Stomach smooth muscle (tissue), 2 donors: ENCODE measurements around the gene COL6A3.

ENCODE experiments used
- H3K27ac ChIP-seq: one replicate; pipeline ENCODE4 v1.7.0; 2013; ENCODE audit warnings: mild to moderate bottlenecking, low read length, inconsistent platforms
- H3K27me3 ChIP-seq, 2 donors: one replicate each; pipeline ENCODE4 v1.7.0; 2013; ENCODE audit warnings: low read length in 2 of 2; ENCODE audit not compliant: insufficient read depth in 2 of 2, control insufficient read depth in 1 of 2
- H3K36me3 ChIP-seq, 2 donors: one replicate each; pipeline ENCODE4 v1.7.0; 2013; ENCODE audit warnings: low read length in 2 of 2; ENCODE audit not compliant: control insufficient read depth in 2 of 2, insufficient read depth in 2 of 2
- H3K4me1 ChIP-seq: one replicate; pipeline ENCODE4 v1.7.0; 2013; ENCODE audit warnings: low read length; ENCODE audit not compliant: control insufficient read depth, insufficient read depth
- H3K4me3 ChIP-seq, 2 donors: one replicate each; pipeline ENCODE4 v1.7.0; 2013; ENCODE audit warnings: low read length in 2 of 2
- H3K9ac ChIP-seq, 2 donors: one replicate each; pipeline ENCODE4 v1.7.0; 2013; ENCODE audit warnings: low read length in 2 of 2, mild to moderate bottlenecking in 1 of 2
- H3K9me3 ChIP-seq, 2 donors: one replicate each; pipeline ENCODE4 v1.7.0; 2013; ENCODE audit warnings: low read length in 2 of 2; ENCODE audit not compliant: control insufficient read depth in 2 of 2
- donor health status: healthy.
- donor health status: Pancreatic carcinoma.

Gene COL6A3

DNA sequence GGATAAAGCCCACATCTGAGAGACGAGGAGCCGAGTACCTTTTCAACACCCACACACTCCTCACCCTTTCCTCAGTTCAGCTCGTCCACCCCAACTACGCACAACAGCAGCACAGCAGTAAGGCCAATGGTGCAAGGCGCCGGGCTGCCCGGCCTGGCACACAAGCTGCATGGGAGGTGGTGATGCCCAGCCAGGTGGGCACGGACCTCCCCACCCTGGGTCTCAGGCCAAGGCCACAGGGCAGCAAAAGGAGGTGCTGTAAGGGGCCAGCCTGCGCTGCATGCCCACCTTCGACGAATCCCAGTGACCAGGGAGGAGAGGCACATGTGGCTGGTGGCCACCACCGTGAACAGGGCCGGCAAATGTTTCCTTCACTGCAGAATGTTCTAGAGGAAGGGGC is 36.6 kb upstream of the COL6A3 start:
- Histone ChIP-seq H3K27ac (no peak overlapping the region), H3K27me3 (peaks cover 0 to 2% of the 10 kb centered on the region in 2 donors), H3K4me1 (peaks cover 28% of the 10 kb centered on the region), H3K9ac (no peak overlapping the region), H3K4me3 (no peak overlapping the region), H3K36me3 (no peaks in the 10 kb centered on the region), H3K9me3 (no peaks in the 10 kb centered on the region)

DNA sequence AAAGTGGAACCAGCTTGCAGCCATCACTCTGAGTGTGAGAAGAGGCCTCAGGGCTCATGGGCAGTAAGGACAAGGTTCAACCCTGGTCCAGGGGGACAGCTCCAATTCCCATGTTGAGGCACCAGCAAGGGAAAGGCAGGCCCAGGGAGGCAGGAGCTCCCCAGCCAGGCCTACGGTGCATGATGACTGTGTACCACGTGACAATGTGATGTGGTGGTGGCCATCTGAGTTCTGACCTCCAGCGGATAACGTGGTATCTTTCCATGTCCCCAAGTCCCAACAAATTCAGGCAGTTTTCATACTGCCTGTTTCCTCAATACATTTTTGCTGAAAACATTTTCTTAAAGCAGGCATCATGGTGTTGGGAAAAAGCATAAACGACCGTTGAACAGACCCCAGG is 36.1 kb upstream of the COL6A3 start:
- Histone ChIP-seq H3K9ac (no peak overlapping the region), H3K27ac (peak overlapping the region; percentile 41), H3K4me1 (peaks cover 28% of the 10 kb centered on the region), H3K27me3 (peaks cover 0 to 2% of the 10 kb centered on the region in 2 donors), H3K4me3 (no peak overlapping the region), H3K9me3 (no peaks in the 10 kb centered on the region), H3K36me3 (no peaks in the 10 kb centered on the region)

DNA sequence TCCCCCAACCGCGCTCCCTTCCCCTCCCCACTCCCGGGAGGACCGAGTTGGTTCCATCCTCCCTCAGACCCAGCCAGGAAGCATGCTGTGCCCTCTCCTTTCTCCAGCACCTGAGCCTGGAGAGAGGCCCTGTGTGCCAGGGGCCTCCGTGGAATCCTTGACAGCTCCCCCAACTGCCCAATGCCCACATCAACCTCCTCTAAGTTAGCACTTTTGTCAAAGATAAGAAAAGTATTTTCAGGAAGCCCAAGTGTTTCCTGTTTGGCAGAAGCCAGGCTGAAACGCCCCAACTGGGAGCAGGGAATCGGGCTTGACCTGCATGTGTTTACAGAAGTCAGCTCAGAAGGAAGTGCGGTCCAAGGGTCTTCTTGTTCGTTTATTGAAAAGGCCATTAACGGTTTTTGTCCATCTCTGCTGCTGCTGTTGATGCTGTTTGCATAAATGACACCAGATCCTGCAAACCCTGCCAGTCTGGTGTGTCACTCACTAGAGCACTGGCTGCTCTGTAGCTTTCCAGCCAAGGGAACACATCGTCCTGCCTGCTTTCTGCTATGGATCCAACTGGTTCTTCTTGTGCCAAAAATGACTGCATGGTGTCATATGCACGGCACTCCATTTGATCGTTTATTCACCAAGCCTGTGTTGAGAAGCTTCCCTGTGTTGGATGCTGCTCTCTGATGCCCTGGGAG is 35.4 kb upstream of the COL6A3 start:
- Histone ChIP-seq H3K27me3 (peaks cover 0 to 2% of the 10 kb centered on the region in 2 donors), H3K4me1 (peaks cover 28% of the 10 kb centered on the region), H3K36me3 (no peaks in the 10 kb centered on the region), H3K9ac (no peak overlapping the region), H3K9me3 (no peaks in the 10 kb centered on the region), H3K27ac (peak overlapping the region; percentile 41), H3K4me3 (no peak overlapping the region)

DNA sequence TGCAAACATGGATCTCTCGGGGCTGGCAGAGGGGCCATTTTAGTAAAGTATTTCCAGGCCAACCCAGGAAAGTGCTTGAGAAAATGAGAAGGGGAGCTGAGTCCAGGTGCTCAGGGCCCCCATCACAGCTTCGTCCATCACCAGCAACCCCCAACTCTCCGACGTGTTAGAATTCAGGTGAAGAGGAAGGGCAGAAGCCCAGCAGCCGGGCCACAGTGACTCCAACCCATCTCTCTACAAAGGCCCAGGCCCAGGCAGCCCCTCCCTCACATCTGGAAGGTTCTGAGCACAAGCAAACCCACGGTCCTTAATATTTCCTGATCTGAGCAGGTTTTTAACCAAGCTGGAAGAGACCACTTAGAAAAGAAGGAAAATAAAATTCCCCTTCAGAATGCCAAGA is 34.7 kb upstream of the COL6A3 start:
- H3K27me3 ChIP-seq: peaks cover 0 to 2% of the 10 kb centered on the region in 2 donors
- peaks cover 33% of the 10 kb centered on the region for H3K4me1 ChIP-seq
- no peaks in the 10 kb centered on the region for H3K9me3 ChIP-seq
- H3K9ac ChIP-seq: no peak overlapping the region
- H3K36me3 ChIP-seq: no peaks in the 10 kb centered on the region
- peak overlapping the region; percentile 41 for H3K27ac ChIP-seq
- H3K4me3 ChIP-seq: no peak overlapping the region

DNA sequence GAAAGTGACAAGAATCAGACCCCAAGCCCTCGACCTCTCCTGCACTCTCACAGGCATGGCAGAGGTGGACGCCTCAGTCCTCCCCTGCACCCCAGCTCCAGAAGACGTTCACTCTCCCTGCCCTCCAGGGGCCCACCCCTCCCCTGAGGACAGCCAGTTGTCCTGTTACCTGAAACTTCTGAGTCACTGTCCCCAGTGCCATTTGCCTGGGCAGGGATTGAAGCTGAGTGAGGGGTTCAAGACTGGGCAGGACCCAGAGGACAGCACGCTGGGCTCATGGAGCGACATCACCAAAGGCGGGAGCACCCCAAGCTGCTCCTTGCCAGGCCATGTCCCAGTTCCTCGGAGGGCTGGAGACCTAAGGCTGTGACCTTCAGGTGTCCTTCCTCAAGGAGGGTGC is 34.2 kb upstream of the COL6A3 start:
- Histone ChIP-seq H3K4me1 (peaks cover 33% of the 10 kb centered on the region), H3K9me3 (no peaks in the 10 kb centered on the region)

DNA sequence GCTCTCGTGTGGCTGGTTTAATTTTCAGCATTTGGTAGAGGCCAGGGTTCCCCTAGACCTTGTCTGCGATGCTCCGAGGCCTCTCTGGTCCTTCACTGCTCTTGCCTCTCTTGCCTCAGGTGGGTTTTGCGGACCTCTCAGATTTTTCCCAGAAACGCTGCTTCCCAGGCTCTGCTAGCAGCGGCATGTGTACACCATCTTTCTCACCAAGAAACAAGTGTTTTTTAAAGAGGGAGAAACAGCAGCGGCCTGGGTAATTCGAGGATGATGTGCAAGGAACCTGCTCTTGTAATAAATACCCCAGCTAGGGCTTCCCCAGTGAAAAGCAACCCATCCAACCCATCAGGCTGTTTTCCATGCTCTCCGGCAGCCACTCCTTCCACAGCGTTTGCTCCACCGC is 33.5 kb upstream of the COL6A3 start:
- Histone ChIP-seq H3K9me3 (no peaks in the 10 kb centered on the region), H3K9ac (no peak overlapping the region), H3K27ac (no peak overlapping the region), H3K4me1 (peaks cover 37% of the 10 kb centered on the region), H3K36me3 (no peaks in the 10 kb centered on the region), H3K27me3 (peaks cover 0 to 4% of the 10 kb centered on the region in 2 donors), H3K4me3 (no peak overlapping the region)

More for the DNA sequence above, 34.2 kb upstream of the COL6A3 start:
- Histone ChIP-seq H3K4me3 (no peak overlapping the region), H3K36me3 (no peaks in the 10 kb centered on the region), H3K27ac (no peak overlapping the region), H3K27me3 (peaks cover 0 to 2% of the 10 kb centered on the region in 2 donors), H3K9ac (no peak overlapping the region)

DNA sequence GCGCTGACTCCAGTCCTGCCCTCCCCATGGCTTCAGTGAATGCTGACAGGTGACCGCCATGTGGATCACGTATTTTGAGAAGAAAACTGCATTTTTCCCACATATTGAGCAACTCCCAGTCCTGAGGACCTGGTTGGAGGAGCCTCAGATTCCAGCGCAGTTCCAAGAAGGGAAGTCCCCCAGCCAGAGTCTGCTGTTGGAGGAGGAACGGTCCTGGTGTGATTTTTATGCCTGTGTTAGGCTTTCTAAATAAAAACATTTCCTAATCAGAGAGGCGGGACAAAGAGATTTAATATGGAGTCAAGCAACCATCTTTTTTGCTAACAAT is 32.3 kb upstream of the COL6A3 start:
- H3K4me3 ChIP-seq: no peak overlapping the region
- no peaks in the 10 kb centered on the region for H3K36me3 ChIP-seq
- no peak overlapping the region for H3K9ac ChIP-seq
- H3K27ac ChIP-seq: no peak overlapping the region
- no peaks in the 10 kb centered on the region for H3K9me3 ChIP-seq
- H3K4me1 ChIP-seq: peaks cover 28% of the 10 kb centered on the region
- peaks cover 0 to 4% of the 10 kb centered on the region in 2 donors for H3K27me3 ChIP-seq

DNA sequence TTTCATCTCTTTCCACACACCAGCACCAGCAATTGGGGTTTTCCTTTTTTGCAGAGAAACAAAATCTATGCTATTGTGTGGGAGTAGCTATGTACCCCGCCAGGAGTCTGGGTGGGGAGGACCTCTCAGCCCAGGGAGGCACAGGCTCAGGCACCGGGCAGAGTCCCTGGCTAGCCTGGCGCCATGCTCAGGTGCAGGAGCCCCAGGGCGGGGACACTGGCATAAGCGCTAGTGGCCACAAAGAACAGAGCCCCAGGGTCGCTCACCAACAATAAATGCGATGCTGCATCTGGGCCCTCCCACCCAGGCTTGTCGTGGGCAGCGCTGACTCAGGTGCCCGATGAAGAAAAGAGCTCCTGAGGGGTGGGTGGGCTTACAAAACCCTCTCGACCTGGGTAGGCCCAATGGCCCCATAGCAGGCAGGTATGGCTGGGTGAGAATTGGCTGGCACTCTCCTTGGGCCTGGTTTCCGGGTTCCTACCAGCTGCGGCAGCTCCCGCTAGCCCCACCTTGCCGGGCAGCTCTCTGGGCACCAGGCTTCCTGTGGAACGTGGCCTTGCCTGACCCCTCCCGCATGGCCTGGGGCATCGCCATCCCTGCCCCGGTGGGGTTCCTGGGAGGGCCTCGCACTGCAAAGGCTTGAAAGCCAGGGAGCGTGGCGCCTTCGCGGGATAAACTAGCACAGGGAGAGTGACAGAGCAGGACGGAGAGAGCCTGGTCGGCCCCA is 31.8 kb upstream of the COL6A3 start:
- peaks cover 0 to 4% of the 10 kb centered on the region in 2 donors for H3K27me3 ChIP-seq
- no peak overlapping the region for H3K9ac ChIP-seq
- no peaks in the 10 kb centered on the region for H3K36me3 ChIP-seq
- no peaks in the 10 kb centered on the region for H3K9me3 ChIP-seq
- H3K4me1 ChIP-seq: peaks cover 23% of the 10 kb centered on the region
- H3K4me3 ChIP-seq: no peak overlapping the region
- H3K27ac ChIP-seq: no peak overlapping the region

DNA sequence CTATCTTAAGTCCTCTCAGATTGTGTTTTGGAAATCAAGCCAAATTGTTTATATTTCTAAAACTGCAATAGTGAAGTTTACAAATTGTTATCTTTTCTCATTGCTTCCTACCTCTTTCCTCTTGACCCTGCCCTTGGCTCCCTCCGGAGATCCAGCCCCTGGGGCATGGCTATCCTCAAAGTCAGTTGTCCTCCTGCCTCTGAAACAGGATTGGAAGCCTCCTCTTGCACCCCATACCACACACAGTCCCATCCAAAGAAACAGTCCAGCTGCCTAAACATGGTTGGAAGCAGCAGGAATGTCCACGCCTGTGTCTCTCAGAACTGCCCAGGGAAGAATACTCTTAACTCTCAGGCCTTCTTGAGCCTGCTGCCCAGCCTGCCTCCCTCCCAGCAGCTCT is 30.1 kb upstream of the COL6A3 start:
- Histone ChIP-seq H3K36me3 (no peaks in the 10 kb centered on the region), H3K27me3 (peaks cover 0 to 2% of the 10 kb centered on the region in 2 donors), H3K4me3 (no peak overlapping the region), H3K9ac (no peak overlapping the region), H3K9me3 (no peaks in the 10 kb centered on the region), H3K27ac (no peak overlapping the region), H3K4me1 (peaks cover 9% of the 10 kb centered on the region)

DNA sequence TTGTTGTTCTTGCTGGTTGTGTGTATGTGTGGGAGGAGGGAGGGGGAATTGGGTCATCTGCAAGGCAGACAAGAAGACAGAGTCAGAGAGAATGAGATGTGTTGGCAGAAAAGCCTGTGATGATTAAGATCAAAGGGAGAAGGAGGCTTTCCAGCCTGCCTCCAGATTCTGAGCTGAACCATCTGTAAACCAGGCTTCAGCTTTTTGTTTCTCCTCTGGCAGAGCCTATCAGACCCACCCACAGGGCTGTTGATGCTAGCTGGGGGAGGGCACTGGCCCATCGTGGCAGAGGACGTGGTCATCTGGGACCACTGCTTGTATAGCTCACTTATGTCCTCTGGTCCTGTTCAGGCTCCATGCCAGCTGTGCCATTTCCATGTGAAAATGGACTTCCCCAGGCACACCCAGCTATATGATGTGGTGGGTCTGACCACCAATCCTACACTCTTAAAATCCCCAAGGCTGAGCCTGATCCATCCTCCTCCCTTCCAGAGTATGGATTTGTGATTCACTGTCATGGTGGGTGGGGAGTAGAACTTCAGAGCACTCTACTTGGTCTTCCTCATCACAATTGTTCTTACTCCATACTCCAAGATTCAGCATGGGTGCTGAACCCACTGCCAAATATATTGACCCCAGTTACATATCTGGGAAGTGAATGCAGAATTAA is 27.8 kb upstream of the COL6A3 start:
- H3K4me1 ChIP-seq: peaks cover 13% of the 10 kb centered on the region
- H3K9ac ChIP-seq: no peak overlapping the region
- H3K9me3 ChIP-seq: no peaks in the 10 kb centered on the region
- no peaks in the 10 kb centered on the region for H3K36me3 ChIP-seq
- H3K4me3 ChIP-seq: no peak overlapping the region
- peaks cover 0 to 2% of the 10 kb centered on the region in 2 donors for H3K27me3 ChIP-seq
- no peak overlapping the region for H3K27ac ChIP-seq
